OCI-LY1 (cell line): ENCODE data around the gene DEXI.

Experiments used
- CTCF ChIP-seq: fragments of 200-600 bp; sonication (generic), shearing (Covaris generic); IDR thresholded peaks from 2 replicates; pipeline ENCODE4 v1.5.1; 2017; ENCODE audit warnings: mild to moderate bottlenecking, antibody characterized with exemption, low read length, moderate library complexity, mixed read lengths
- EZH2 ChIP-seq: fragments of 200-600 bp; sonication (generic), shearing (Covaris generic); IDR thresholded peaks from 2 replicates; pipeline ENCODE4 v1.8.0; 2017; ENCODE audit warnings: borderline replicate concordance, mixed run types, mild to moderate bottlenecking, antibody characterized with exemption, low read length, moderate library complexity, mixed read lengths

GRCh38 chr16:10989559-10989958 lies 47.3 kb upstream of the DEXI start:
- TF ChIP-seq CTCF (no peak), EZH2 (no peak)
